Liver (tissue), 9 donors: ENCODE data around the gene WDR11. TPM values are rescaled to one million over a fixed set of nuclear protein-coding genes. Genes with fewer than 3 reads are reported as not detected.

Experiments
- DNase-seq: peaks from one replicate; pipeline ENCODE4 v3.0.0-alpha.2; 2017; ENCODE audit warnings: low spot score
- H3K27ac ChIP-seq, 2 donors: one replicate each; pipeline ENCODE4 v1.7.0; 2013; ENCODE audit warnings: inconsistent platforms in 2 of 2, low read length in 2 of 2, control low read depth in 1 of 2, low read depth in 1 of 2, mild to moderate bottlenecking in 1 of 2
- H3K27me3 ChIP-seq, 4 donors: one replicate each; pipeline versions ENCODE4 v1.6.1 to v1.7.0; 2013; ENCODE audit warnings: low read length in 3 of 4, inconsistent platforms in 1 of 4, mild to moderate bottlenecking in 1 of 4, moderate library complexity in 1 of 4; ENCODE audit not compliant: control insufficient read depth in 4 of 4, insufficient read depth in 4 of 4
- H3K36me3 ChIP-seq, 4 donors: one replicate each; pipeline versions ENCODE4 v1.6.1 to v1.7.0; 2013; ENCODE audit warnings: low read length in 3 of 4, mild to moderate bottlenecking in 3 of 4, low read depth in 1 of 4, moderate library complexity in 1 of 4; ENCODE audit not compliant: control insufficient read depth in 4 of 4, insufficient read depth in 3 of 4
- H3K4me1 ChIP-seq, 4 donors: one replicate each; pipeline versions ENCODE4 v1.6.1 to v1.7.0; 2013; ENCODE audit warnings: low read length in 3 of 4, mild to moderate bottlenecking in 3 of 4, moderate library complexity in 1 of 4; ENCODE audit not compliant: control insufficient read depth in 4 of 4, insufficient read depth in 4 of 4
- H3K4me3 ChIP-seq, 3 donors: one replicate each; pipeline versions ENCODE4 v1.6.1 to v1.7.0; 2013; ENCODE audit warnings: low read length in 3 of 3, control low read depth in 1 of 3, low read depth in 1 of 3, mild to moderate bottlenecking in 1 of 3
- H3K9ac ChIP-seq, 2 donors: one replicate each; pipeline ENCODE4 v1.7.0; 2013; ENCODE audit warnings: low read length in 2 of 2, mild to moderate bottlenecking in 2 of 2, moderate library complexity in 2 of 2, control low read depth in 1 of 2, low read depth in 1 of 2
- H3K9me3 ChIP-seq, 4 donors: one replicate each; pipeline versions ENCODE4 v1.6.1 to v1.7.0; 2013; ENCODE audit warnings: low read length in 3 of 4; ENCODE audit not compliant: control insufficient read depth in 4 of 4
- ATF3 ChIP-seq: IDR thresholded peaks from 2 replicates; pipeline ENCODE4 v1.6.1; 2016; ENCODE audit warnings: antibody characterized with exemption
- CTCF ChIP-seq: fragments of 150-350 bp; IDR thresholded peaks from 2 replicates; pipeline ENCODE4 v1.5.1; 2017; ENCODE audit warnings: improper control_type of control experiment, low read depth, low read length; ENCODE audit not compliant: missing input control
- EGR1 ChIP-seq, 2 donors: IDR thresholded peaks; 2 replicates each; pipeline ENCODE4 v1.6.1; 2016 to 2018; ENCODE audit warnings: antibody characterized with exemption in 2 of 2, low read depth in 2 of 2
- FOXA1 ChIP-seq: IDR thresholded peaks from 2 replicates; pipeline ENCODE4 v1.6.1; 2016; ENCODE audit warnings: antibody characterized with exemption
- FOXA2 ChIP-seq: IDR thresholded peaks from 2 replicates; pipeline ENCODE4 v1.6.1; 2016; ENCODE audit warnings: antibody characterized with exemption
- GABPA ChIP-seq, 2 donors: IDR thresholded peaks in 1 of 2; conservative IDR thresholded peaks in 1 of 2; 2 replicates each; pipeline ENCODE4 v1.6.1; 2016; ENCODE audit warnings: antibody characterized with exemption in 2 of 2, mild to moderate bottlenecking in 1 of 2, moderate library complexity in 1 of 2
- HNF4A ChIP-seq, 2 donors: conservative IDR thresholded peaks; 2 replicates each; pipeline ENCODE4 v1.6.1; 2016; ENCODE audit warnings: antibody characterized with exemption in 2 of 2, mild to moderate bottlenecking in 2 of 2
- HNF4G ChIP-seq: IDR thresholded peaks from 2 replicates; pipeline ENCODE4 v1.6.1; 2016; ENCODE audit warnings: antibody characterized with exemption
- JUND ChIP-seq, 2 donors: IDR thresholded peaks; 2 replicates each; pipeline ENCODE4 v1.6.1; 2016; ENCODE audit warnings: antibody characterized with exemption in 2 of 2
- MAX ChIP-seq: IDR thresholded peaks from 2 replicates; pipeline ENCODE4 v1.6.1; 2016; ENCODE audit warnings: antibody characterized with exemption
- NR2F2 ChIP-seq: IDR thresholded peaks from 2 replicates; pipeline ENCODE4 v1.6.1; 2016; ENCODE audit warnings: antibody characterized with exemption
- RAD21 ChIP-seq, 2 donors: IDR thresholded peaks; 2 replicates each; pipeline ENCODE4 v1.6.1; 2016; ENCODE audit warnings: antibody characterized with exemption in 2 of 2, mild to moderate bottlenecking in 2 of 2
- REST ChIP-seq: IDR thresholded peaks from 2 replicates; pipeline ENCODE4 v1.6.1; 2016; ENCODE audit warnings: antibody characterized with exemption, mild to moderate bottlenecking
- RXRA ChIP-seq, 2 donors: IDR thresholded peaks; 2 replicates each; pipeline ENCODE4 v1.6.1; 2017 to 2018; ENCODE audit warnings: antibody characterized with exemption in 2 of 2, mild to moderate bottlenecking in 1 of 2
- SP1 ChIP-seq: IDR thresholded peaks from 2 replicates; pipeline ENCODE4 v1.6.1; 2018; ENCODE audit warnings: antibody characterized with exemption, mild to moderate bottlenecking
- TAF1 ChIP-seq: conservative IDR thresholded peaks from 2 replicates; pipeline ENCODE4 v1.6.1; 2016; ENCODE audit warnings: antibody characterized with exemption, mild to moderate bottlenecking
- YY1 ChIP-seq: IDR thresholded peaks from 2 replicates; pipeline ENCODE4 v1.6.1; 2016; ENCODE audit warnings: antibody characterized with exemption, mild to moderate bottlenecking
- WGBS: extraction: QIAGEN DNeasy Blood & Tissue Kit; methylation state at CpG from one replicate; pipeline ENCODE4 v1.1.7; 2013; 5-methylcytosine and 5-hydroxymethylcytosine counted together
- polyA plus RNA-seq, 2 donors: library from polyadenylated mRNA; stranded (reverse) in 1 of 2; unstranded in 1 of 2; fragments of 200-250 nt in 1 of 2; fragments of >200 nt in 1 of 2; fragmentation: Nextera tagmentation in 1 of 2; extraction: Ambion mirVana in 1 of 2; gene quantifications; one replicate each; pipeline versions ENCODE4 v1.2.1 to v1.2.3, GENCODE V29; 2013 to 2015
- total RNA-seq, 2 donors: library from RNA; depleted of rRNA; stranded (reverse); fragments of >200 nt; gene quantifications; one replicate each; pipeline ENCODE4 v1.2.3, GENCODE V29; 2014
- TF ChIP-seq, protein P1 (sequence below): IDR thresholded peaks from 2 replicates; pipeline ENCODE4 v1.6.1; 2016; ENCODE audit warnings: antibody characterized with exemption
- donor health status: healthy.
- donor health status: healthy.
- donor health status: healthy.
- donor health status: healthy.
- donor health status: healthy.

The WDR11 gene
- total and polyA plus RNA-seq, 4 donors, result 12.5 to 51.0 (median 21.0) TPM

DNA sequence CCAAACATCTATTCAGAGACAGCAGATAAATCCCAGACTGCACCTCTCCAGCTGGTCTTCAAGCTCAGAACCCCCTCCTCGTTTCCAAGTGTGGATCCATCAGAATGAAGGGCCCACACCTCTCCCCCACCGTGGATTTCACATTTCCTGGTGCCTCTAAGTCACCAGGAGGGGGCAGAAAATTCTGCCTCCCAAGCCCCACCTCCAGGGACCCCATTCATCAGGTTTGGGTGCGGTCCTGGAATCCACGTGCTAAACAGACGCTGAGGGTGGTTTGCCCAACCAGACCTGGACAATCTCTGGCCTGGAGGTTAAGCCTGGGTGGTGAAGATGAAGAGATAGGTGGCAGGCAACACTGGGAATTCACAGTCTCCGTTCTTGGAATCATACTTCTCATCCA lies 92.4 kb downstream of the WDR11 start (continued):
- TF ChIP-seq TAF1 (no peak), CTCF (no peak), SP1 (no peak)
- TF ChIP-seq, protein P1, sequence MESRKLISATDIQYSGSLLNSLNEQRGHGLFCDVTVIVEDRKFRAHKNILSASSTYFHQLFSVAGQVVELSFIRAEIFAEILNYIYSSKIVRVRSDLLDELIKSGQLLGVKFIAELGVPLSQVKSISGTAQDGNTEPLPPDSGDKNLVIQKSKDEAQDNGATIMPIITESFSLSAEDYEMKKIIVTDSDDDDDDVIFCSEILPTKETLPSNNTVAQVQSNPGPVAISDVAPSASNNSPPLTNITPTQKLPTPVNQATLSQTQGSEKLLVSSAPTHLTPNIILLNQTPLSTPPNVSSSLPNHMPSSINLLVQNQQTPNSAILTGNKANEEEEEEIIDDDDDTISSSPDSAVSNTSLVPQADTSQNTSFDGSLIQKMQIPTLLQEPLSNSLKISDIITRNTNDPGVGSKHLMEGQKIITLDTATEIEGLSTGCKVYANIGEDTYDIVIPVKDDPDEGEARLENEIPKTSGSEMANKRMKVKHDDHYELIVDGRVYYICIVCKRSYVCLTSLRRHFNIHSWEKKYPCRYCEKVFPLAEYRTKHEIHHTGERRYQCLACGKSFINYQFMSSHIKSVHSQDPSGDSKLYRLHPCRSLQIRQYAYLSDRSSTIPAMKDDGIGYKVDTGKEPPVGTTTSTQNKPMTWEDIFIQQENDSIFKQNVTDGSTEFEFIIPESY, result no peak

GRCh38 chr10:120944586-120945125 lies 93.5 kb downstream of the WDR11 start:
- H3K9ac ChIP-seq, result no peak overlapping the region
- DNase-seq, result no peak
- no peak overlapping the region for H3K4me3 ChIP-seq
- peaks cover 0 to 9% (median 2%) of the 10 kb centered on the region in 4 donors for H3K27me3 ChIP-seq
- peaks cover 2 to 8% (median 7%) of the 10 kb centered on the region in 4 donors for H3K4me1 ChIP-seq
- no peaks in the 10 kb centered on the region for H3K36me3 ChIP-seq
- no peak overlapping the region for H3K27ac ChIP-seq
- 94% methylated on average over 4 of the region's 4 CpGs for WGBS
- TF ChIP-seq JUND (IDR thresholded peaks at IDR 0.05) (no peak), CTCF (no peak), FOXA2 (no peak), GABPA (IDR thresholded peaks at IDR 0.05 in 1 of 2, conservative IDR thresholded peaks at IDR 0.05 in 1 of 2) (no peak), RAD21 (IDR thresholded peaks at IDR 0.05) (no peak), FOXA1 (no peak), ATF3 (no peak), RXRA (IDR thresholded peaks at IDR 0.05) (no peak), TAF1 (no peak), HNF4A (conservative IDR thresholded peaks at IDR 0.05) (no peak), EGR1 (IDR thresholded peaks at IDR 0.05; ENCODE audit: low read depth in 2 of 2) (no peak), SP1 (no peak), HNF4G (no peak), YY1 (no peak), REST (no peak), MAX (no peak), NR2F2 (no peak)
- TF ChIP-seq, protein P1, result no peak
- no peaks in the 10 kb centered on the region for H3K9me3 ChIP-seq
